Measurements from ENCODE around the gene CLVS2.

The CLVS2 gene

DNA sequence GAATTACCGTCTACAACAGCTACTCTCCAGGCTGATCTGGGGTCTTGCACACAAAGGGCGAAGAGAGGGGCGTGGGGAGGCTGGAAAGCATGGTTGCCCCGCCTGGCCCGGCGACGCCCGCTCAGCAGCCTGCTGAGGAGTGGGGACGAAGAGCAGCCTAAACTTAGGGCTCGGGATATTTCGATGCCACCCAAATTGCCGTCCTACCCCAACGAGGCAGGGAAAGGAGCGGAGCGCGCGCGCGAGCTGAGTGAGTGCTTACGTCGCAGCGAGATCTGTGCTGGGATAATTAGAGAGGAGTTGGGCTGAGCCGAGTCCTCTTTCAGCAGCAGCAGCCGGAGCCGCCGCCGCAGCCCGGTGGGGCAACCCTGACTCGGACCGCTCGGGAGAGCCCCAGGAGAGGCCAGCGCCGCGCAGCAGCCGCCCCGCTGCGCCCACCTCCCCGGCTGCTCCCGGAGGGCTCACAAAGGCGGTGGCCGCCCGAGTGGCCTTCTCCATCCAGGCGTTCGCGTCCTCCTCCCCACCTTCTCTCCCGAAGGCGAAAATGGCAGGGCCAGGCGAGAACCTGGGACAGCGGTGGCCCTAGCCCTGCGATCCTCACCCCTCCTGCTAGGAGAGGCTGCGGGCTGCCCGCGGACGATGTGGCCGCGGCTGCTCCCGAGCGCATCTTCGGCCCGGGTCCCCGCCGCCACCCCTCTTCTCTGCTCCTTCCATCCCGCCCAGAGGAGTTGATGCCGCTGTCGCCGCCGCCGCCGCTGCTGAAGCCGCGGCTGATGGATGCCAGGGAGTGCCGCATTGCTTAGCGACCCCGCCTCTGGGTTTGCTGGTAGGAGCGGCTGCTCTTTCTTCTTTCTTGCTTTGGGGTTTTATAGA is at the start of gene CLVS2:
Gene CLVS2, plus strand, starts transcription at position 315 of the 873 bp plus-strand sequence. CDS start 1,543 bp downstream, outside the sequence.
- DNase-seq, result no peak

- no peak for DNase-seq
Measured at GRCh38 chr6:122947355-122947754, 48.7 kb upstream of the CLVS2 start.

GRCh38 chr6:122953766-122954165 is 42.3 kb upstream of the CLVS2 start:
- DNase-seq, result no peak

DNA sequence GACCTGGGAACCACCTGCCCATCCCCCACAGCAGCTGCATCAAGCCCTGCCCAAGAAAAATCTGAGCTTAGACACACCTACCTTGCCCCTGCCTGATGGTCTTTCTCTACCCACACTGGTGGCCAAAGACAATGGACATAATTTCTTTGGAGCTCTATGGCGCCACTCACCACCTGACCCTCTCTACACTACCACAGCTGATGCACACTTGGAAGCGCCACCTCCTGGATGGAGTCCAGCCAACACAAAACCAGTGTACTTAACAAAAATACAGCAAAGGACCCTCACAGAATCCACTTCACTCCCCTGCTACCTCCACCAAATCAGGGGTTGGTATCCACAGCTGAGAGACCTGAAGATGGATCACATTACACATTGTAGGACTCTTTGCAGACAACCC is 39.7 kb upstream of the CLVS2 start:
- no peak for DNase-seq

DNA sequence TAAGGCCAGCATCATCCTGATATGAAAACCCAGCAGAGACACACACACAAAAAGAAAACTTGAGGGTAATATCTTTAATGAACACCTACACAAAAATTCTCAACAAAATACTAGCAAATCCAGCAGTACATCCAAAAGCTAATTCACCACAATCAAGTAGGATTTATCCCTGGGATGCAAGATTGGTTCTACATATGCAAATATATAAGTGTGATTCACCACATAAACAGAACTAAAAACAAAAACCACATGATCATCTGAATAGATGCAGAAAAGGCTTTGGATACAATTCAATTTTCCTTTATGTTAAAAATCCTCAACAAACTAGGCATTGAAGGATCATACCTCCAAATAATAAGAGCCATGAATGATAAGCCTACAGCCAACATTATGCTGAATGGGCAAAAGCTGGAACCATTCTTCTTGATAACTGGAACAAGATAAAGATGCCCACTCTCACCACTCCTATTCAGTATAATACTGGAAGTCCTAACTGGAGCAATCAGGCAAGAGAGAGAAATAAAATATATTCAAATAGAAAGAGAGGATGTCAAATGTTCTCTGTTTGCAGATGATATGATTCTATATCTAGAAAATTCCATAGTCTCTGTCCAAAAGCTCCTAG is 33.9 kb upstream of the CLVS2 start:
- DNase-seq, result no peak

GRCh38 chr6:122969999-122970533 is 26.0 kb upstream of the CLVS2 start:
- DNase-seq, result no peak

DNA sequence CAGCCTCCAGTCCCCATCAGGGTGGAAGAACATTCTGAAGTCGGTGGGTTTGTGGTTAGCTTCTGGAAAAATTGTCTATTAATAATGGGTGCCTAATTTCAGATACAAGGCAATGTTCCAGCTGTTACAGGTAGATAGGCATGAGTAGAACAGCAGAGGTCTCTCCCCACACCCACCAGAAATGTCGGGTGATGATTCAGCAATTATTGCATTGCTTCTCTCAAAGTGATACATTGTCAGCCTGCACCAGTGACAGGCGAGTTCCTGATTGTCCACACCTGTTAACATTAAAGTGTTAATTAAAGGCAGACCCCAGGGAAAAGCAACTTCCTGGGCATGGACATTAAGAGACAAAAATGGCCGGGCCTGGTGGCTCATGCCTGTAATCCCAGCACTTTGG is 18.9 kb upstream of the CLVS2 start:
- no peak for DNase-seq

- no peak for DNase-seq
Measured at GRCh38 chr6:122984393-122984792, 11.6 kb upstream of the CLVS2 start.

DNA sequence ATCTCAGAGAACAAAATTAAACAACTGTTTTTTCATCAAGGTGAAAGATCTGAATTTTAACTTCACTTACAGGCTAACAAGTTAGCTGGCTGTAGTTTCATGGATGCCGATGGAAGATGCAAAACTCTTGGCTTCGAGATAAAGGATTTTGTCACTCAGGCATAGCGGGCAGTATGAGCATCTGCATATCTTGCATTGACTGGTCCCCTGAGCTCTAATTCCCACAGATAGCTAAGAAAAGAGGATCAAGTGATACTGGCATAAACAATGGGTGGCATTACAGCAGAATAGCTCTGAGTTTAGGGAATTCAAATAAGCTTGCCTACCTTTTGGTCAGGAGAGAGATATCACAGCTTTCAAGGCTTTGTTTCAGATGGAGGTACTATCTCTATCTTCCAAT is 1.8 kb upstream of the CLVS2 start:
- DNase-seq, result no peak

DNA sequence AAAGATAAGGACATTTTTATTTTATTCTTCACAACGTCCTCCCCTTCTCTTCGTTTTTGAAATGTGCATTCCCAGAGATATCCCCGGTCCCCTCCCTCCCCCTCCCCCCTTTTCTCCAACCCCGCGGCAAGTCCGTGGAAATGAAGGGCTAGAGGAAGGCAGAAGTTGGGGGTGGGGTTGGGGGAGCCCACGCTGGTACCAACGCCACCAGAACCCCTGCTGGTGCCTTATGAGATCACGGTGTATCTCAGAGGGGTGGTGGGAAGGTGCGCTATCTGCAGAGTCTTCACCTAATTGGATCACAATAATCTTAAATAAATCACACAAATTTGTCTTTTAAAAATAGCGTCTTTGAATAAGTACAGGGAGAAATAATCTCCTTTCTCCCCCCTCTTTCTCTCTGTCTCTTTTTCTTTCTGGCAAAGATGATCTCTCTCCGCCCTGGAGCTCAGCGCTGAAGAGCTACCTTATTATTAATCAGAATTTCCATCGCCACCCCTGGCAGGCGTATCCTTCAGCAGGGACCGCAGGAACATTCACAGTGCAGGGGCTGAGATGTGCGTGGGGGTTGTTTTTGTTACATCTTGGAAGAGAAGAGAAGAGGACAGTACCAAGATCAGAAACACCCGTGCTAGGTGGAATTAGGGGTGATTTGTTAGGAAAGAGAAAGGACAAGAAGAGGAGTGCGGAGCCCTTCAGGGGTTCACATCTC is 915 bp downstream of the CLVS2 start:
- DNase-seq, result no peak

DNA sequence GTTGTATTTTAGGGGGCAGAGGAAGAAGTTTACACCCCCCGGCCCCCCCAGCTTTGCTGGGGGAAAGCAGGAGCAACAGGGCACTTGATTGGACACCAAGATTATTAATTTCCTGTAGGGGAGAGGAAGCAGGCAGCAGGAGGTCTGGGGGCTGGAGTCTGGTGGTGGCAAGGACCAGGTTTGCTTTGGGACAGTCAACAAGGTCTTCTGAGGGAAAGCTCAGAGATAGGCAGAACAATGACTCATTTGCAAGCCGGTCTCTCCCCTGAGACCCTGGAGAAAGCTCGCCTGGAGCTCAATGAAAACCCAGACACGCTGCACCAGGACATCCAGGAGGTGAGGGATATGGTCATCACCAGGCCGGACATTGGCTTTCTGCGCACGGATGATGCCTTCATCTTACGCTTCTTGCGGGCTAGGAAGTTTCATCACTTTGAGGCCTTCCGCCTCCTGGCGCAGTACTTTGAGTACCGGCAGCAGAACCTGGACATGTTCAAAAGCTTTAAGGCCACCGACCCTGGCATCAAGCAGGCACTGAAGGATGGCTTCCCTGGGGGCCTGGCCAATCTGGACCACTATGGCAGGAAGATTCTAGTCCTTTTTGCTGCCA is 1.6 kb downstream of the CLVS2 start:
- DNase-seq, result no peak

GRCh38 chr6:122998403-122998975 is 2.5 kb downstream of the CLVS2 start:
- no peak for DNase-seq

- no peak for DNase-seq
Measured at GRCh38 chr6:123000244-123000770, 4.3 kb downstream of the CLVS2 start.

- no peak for DNase-seq
Measured at GRCh38 chr6:123001540-123001939, 5.5 kb downstream of the CLVS2 start.

DNA sequence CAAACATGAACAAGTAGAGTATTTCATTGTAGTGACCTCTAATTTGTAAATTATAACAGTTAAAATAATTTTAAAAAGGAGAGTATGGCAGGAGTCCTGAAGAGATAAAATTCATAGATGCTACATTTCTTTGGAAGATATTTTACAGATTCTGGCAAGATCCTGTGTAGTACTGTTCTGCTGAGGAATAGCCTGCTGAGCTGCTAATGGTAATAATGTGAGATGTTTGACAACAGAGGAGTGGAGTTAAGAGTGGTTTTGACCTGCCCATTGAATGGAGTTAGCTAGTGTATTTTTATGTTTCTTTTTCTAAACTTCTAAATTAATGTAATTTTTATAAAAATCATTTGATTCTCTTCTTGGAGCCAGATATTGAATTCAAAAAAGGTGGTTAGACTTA is 11.8 kb downstream of the CLVS2 start:
- no peak for DNase-seq

- no peak for DNase-seq
Measured at GRCh38 chr6:123009059-123009458, 13.0 kb downstream of the CLVS2 start.

- no peak for DNase-seq
Measured at GRCh38 chr6:123014835-123015234, 18.8 kb downstream of the CLVS2 start.

DNA sequence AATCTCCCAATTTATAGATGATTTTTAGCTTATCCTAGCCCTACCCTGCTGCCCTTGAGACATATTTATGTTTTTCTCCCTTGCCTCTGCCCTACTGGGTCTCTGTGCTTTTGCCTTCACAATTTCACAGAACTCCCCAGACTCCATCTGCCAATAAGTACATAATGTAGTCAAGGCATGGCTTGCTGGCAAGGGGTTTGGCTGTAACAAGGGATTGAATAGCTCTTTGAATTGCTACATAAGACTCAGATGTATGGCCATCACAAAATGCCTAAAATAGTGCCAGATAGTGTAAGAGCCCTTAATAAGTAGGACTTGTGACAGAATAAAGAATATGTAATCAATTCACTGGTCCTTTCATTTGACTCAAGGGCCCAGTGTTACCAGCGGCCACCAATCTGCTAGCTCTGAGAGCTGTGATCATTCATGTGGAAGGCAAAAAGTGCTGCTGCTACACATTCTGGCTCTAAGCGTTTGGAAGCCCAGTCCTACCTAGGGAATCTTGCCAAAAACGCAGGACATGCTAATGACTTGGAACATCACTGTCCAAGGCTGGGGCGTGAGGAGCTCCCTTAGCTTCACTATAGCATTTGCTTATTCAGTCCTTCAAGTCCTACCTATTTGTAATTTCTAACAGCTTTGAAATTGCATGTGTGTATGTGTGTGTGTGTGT is 20.5 kb downstream of the CLVS2 start:
- no peak for DNase-seq

- no peak for DNase-seq
Measured at GRCh38 chr6:123017104-123017682, 21.2 kb downstream of the CLVS2 start.

DNA sequence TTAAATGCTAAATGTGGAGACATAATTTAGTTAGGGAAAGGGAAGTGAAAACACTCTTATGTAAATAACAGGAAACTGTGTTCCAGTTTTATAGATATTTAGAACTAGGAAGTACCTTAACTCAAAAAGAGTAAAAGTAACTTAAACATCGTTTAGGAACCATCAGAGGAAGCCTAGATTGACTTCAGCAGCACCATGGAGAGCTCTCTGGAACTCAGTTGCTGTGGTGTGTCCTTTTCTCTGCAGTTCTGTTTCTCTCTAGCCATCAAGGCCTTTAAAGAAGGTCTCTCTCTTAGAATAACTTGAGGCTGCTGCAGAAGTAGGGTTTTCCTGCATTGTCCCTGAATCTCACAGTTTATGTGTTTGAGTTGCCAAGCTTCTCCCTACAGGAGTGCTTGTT is 26.9 kb downstream of the CLVS2 start:
- DNase-seq, result no peak

DNA sequence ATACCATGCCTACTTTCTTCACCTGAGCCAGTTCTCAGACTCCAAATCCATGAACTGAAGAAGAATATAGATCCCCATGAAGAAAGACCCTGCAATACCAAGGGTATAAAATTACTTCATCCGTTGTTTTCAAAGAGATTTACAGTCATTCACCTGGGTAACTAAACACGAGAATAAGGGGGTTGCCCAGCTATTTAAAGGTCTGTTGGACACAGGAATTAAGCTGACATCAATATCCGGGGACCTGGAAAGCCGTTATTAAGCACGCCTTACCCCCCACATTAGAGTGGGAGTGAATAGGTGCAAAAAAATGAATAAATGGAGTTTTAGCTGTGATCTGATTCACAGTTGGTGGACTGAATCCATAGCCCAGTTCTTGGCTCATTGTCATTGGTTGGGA is 28.9 kb downstream of the CLVS2 start:
- DNase-seq, result no peak

GRCh38 chr6:123027408-123027807 is 31.4 kb downstream of the CLVS2 start:
- DNase-seq, result no peak

Data from SHP77 treated with DMSO at 0.1 percent for 48 hours (cell line).